HL-60/S4 treated with retinoic acid at 250 ng/mL for 4 days and 3 days (cell line): ENCODE measurements around the gene ROPN1L.

Experiments
- in situ Hi-C: fragments of 300-500 bp; cut with MboI; formaldehyde crosslinking; loops from 2 replicates; pipeline ENCODE4 v1.7.0; 2022; ENCODE audit warnings: low sequenced_read_pairs

The ROPN1L gene

GRCh38 chr5:10456583-10457420 is 15.1 kb downstream of the ROPN1L start:
- in situ Hi-C loops = loop anchor here (10.0 kb wide), 1 partner anchor 168 kb away; no protein-coding TSS in a partner anchor

DNA sequence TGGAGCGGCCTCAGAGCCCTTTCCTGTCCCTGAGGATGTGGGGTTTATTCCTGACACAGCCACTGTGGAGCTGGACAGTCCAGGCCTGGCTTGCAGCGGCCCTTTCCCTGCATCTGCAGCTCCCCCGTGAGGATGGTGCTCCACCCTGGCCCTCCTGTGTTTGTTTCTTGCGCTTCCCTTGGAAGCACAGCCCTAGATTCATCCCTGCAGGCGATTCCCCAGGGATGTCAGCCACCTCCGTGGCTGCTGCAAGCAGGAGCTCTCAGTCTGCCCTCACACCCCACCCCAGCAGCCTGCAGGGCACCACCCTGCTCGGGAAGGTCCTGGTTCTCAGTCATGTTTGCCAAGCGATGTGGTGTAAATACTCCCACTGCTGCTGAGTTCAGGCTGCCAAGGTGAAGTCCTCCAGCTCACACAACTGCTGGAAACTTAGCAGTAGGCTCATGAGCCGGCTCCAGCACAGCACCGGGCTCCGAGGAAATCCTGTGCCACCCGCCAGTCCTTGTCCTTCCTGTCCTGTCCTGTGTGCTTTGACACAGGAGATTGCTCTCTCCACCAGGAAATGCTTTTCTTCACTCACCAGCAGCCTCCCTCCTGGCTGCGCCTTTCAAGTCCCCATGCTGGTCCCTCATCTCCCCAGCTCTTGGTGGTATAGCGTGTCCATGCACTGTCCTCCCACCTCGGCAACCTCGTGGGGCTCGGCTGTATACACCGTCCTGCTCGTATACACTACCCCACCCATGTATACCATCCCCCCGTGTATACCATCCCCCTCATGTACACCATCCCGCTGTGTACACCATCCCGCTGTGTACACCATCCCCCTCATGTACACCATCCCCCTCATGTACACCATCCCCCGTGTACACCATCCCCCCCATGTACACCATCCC is 16.2 kb downstream of the ROPN1L start:
- in situ Hi-C loops = loop anchor here (10.0 kb wide), 1 partner anchor 167 kb away; no protein-coding TSS in a partner anchor

DNA sequence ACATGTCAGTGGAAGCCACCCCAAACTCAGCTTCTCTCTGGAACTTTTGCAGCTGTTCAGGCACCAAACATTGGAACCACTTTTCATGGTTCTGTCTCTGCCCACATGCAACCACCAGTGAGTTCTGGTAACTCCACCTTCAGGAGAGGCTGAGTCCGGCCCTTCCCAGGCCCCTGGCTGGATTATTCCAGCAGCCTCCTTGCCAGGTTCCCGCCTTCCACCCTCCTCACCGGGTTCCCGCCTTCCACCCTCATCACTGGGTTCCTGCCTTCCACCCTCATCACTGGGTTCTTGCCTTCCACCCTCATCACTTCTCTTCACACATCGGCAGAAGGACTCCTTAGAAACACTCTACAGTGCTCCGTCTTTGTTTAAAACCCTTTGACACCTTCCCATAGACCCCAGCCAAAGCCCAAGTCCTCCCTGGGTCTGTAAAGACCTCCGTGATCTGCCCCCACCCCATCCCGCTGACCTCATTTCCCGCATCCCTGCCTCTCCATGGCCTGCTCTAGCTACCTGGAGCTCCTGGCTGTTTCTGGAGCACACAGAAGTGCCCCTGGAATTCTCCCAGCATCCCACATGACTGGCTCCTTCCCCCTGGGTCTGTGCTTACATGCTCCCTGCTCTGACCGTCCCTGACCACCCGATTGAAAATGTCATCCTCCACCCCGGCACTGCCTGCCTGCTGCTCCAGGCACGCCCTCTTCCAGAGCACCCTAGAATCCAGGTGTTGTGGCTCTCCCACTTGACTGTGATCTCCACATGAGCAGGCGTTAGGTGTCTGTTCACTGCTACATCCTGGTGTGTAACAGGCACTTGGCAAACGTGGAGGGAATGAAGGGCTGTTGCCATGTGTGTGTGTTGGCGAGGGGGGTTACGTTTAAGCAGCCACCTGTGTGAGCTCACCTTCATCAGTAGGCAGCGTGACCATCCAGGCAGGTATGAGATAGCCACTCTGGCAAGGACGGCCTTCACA is 17.7 kb downstream of the ROPN1L start:
- in situ Hi-C loops = loop anchor here (10.0 kb wide), 1 partner anchor 165 kb away; no protein-coding TSS in a partner anchor

GRCh38 chr5:10460252-10460906 is 18.7 kb downstream of the ROPN1L start:
- in situ Hi-C loops = no loop called here

DNA sequence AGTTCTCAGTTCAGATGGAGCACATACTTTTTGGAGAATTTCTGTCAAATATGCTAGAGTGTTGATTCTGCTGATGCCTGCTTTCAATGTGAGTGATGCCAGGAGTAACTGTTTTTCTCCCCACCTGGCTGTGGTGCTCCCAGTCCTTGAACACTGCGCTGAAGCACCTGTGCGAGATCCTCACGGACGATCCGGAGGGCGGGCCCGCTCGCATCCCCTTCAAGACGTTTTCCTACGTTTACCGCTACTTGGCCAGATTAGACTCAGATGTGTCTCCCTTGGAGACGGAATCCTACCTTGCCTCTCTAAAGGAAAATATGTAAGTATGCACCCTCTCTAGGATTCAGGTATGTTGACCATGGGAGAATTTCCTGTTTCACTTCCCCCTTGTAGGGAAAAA is 19.4 kb downstream of the ROPN1L start:
- in situ Hi-C loops = no loop called here

DNA sequence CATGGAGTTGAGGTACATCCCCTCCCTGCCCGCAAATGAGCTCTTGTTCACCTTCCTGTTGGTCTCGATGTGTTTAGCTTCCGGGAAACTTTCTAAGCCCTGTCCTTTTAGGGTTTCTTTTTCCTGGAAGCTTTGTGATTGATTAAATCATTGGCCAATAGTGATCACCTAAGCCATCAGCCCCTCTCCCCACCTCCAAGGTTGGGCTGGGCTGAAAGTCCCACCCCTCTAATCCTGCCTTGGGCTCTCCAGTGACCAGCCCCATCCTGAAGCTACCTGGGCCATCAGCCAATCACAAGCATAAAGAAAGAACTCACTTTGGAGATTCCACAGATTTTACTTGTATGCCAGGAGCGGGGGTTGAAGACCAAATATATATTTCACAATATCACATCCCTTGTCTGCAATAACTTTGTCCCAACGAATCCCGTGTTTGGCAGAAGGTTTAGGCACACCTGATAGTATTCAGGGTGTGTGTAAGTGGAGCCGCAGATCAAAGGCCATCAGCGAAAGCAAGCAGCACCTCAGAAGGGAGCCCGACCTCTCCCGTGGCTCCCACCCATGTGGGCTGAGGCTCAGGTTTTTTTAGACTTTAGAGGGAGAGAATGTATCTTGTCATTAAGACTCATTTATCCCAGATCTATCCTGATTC is 20.4 kb downstream of the ROPN1L start:
- in situ Hi-C loops = no loop called here

DNA sequence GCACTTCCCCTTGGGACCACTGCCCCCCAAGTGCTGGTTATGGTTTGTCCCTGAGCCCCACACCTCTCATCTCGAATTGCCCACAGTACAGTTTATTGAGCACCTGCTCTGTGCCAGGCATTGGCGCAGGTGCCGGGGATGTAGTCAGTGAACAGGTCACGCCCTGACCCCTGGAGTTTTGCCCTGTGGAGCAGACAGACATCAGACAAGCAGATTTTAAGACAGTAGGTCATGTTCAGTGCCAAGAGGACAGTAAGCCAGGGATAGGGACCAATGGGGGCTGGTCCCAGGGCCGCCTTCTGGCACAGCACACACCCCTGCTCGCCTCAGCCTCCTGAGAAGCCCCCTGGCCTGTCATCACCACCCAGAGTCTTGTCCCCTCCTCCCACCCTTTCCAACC is 21.9 kb downstream of the ROPN1L start:
- in situ Hi-C loops = no loop called here

GRCh38 chr5:10464173-10464572 is 22.5 kb downstream of the ROPN1L start:
- in situ Hi-C loops = no loop called here

GRCh38 chr5:10465726-10466125 is 24.0 kb downstream of the ROPN1L start:
- in situ Hi-C loops = no loop called here

GRCh38 chr5:10466446-10467073 is 24.9 kb downstream of the ROPN1L start:
- in situ Hi-C loops = no loop called here

- in situ Hi-C loops = no loop called here
Observed at GRCh38 chr5:10467281-10468198, 25.9 kb downstream of the ROPN1L start.

GRCh38 chr5:10468256-10468655 is 26.6 kb downstream of the ROPN1L start:
- in situ Hi-C loops = no loop called here

GRCh38 chr5:10469253-10470050 is 27.8 kb downstream of the ROPN1L start:
- in situ Hi-C loops = no loop called here

GRCh38 chr5:10470669-10471068 is 29.0 kb downstream of the ROPN1L start:
- in situ Hi-C loops = no loop called here

DNA sequence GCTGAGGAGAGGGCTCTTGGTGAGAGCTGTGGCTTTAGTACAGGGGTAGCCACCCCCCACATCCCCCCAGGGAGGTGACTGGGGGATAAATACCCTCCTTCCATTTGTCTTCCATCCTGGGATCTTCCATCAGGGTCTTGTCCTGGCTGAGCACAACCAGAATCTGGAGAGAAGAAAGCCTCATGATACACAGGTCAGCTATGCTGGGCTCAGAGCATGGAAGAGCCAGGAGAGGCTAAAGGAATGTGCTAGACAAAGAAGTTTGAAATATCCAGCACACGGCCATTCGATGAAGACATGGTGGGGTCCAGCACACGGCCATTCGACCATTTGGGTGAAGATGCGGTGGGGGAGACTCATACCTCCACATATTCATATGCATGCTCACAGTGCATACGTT is 30.0 kb downstream of the ROPN1L start:
- in situ Hi-C loops = no loop called here

DNA sequence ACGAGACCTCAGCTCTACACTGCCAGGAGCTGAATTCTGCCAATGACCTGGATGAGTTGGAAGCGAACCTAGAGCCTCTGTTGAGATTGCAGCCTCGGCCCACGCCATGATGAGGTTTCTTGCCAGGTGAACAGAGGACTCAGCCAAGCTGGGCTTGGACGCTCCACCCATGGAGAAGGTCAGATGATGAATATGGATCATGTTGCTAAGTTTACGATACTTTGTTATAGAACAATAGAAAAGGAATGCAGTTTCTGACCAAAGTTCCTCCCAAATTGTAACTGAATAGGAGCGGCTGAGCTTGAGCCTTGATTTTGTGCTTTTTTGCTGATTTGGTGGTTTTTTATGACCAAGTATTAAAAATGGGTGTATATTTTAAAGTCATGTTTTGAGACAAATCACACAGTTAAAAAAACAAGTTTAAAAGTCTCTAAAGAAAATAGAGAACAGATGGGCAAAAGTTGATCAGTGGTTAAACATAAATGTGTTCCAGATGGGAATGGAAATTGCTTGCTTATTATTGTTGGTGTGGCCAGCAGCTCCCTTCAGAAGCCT is 32.9 kb downstream of the ROPN1L start:
- in situ Hi-C loops = no loop called here
